SK-N-SH treated with all-trans-retinoic acid at 6 μM for 48 hours (cell line): ENCODE measurements around the gene PARS2.

ENCODE experiments used
- ATAC-seq: fragments of 200-7000 bp; cut with Tn5 transposase; 3 replicates; pipeline ENCODE4 v1.9.1; 2020; ENCODE audit warnings: mild to moderate bottlenecking, moderate library complexity
- ARNTL ChIP-seq: fragments of 450-650 bp; formaldehyde crosslinking; IDR thresholded peaks from 2 replicates; pipeline ENCODE4 v1.5.0; 2020; ENCODE audit warnings: low read depth, mild to moderate bottlenecking, moderate library complexity, borderline replicate concordance
- CSDC2 ChIP-seq: fragments of 250-450 bp; sonication (Bioruptor Pico); IDR thresholded peaks from 2 replicates; pipeline ENCODE4 v1.5.0; 2020; ENCODE audit warnings: mild to moderate bottlenecking, moderate library complexity
- ESRRG ChIP-seq: fragments of 250-450 bp; sonication (Bioruptor Pico); IDR thresholded peaks from 2 replicates; pipeline ENCODE4 v1.6.1; 2021; ENCODE audit warnings: mild to moderate bottlenecking
- GLIS3 ChIP-seq: fragments of 250-450 bp; sonication (Bioruptor Pico); IDR thresholded peaks from 2 replicates; pipeline ENCODE4 v1.5.0; 2020; ENCODE audit warnings: mild to moderate bottlenecking, moderate library complexity
- ISL1 ChIP-seq: fragments of 250-450 bp; sonication (Bioruptor Pico); IDR thresholded peaks from 2 replicates; pipeline ENCODE4 v2.1.2; 2022; ENCODE audit warnings: mild to moderate bottlenecking, moderate library complexity
- OSR1 ChIP-seq: fragments of 250-450 bp; sonication (Bioruptor Pico); IDR thresholded peaks from 2 replicates; pipeline ENCODE4 v1.8.0; 2022; ENCODE audit warnings: moderate library complexity, mild to moderate bottlenecking, inconsistent platforms
- RARB ChIP-seq: fragments of 250-450 bp; sonication (Bioruptor Pico); IDR thresholded peaks from 2 replicates; pipeline ENCODE4 v1.8.0; 2021; ENCODE audit warnings: mild to moderate bottlenecking, moderate library complexity
- SNAI2 ChIP-seq: fragments of 250-450 bp; sonication (Bioruptor Pico); IDR thresholded peaks from 2 replicates; pipeline ENCODE4 v1.5.0; 2020; ENCODE audit warnings: mild to moderate bottlenecking, moderate library complexity
- ZFP3 ChIP-seq: fragments of 250-450 bp; sonication (Bioruptor Pico); IDR thresholded peaks from 2 replicates; pipeline ENCODE4 v1.5.0; 2020; ENCODE audit warnings: mild to moderate bottlenecking, moderate library complexity
- ZFP30 ChIP-seq: fragments of 450-650 bp; formaldehyde crosslinking; IDR thresholded peaks from 2 replicates; pipeline ENCODE4 v1.5.0; 2022; ENCODE audit warnings: mild to moderate bottlenecking, moderate library complexity
- ZNF70 ChIP-seq: fragments of 450-650 bp; formaldehyde crosslinking; IDR thresholded peaks from 2 replicates; pipeline ENCODE4 v1.5.0; 2020; ENCODE audit warnings: mild to moderate bottlenecking, moderate library complexity
- ZNF8 ChIP-seq: fragments of 450-650 bp; formaldehyde crosslinking; IDR thresholded peaks from 2 replicates; pipeline ENCODE4 v1.5.0; 2020; ENCODE audit warnings: mild to moderate bottlenecking, moderate library complexity
- TF ChIP-seq, protein P1 (sequence below): fragments of 250-450 bp; sonication (Bioruptor Pico); IDR thresholded peaks from 2 replicates; pipeline ENCODE4 v1.5.1; 2021; ENCODE audit warnings: mild to moderate bottlenecking, moderate library complexity
- TF ChIP-seq, protein P2 (sequence below): fragments of 250-450 bp; sonication (Bioruptor Pico); IDR thresholded peaks from 2 replicates; pipeline ENCODE4 v1.8.0; 2021; ENCODE audit warnings: low read depth, mild to moderate bottlenecking, moderate library complexity, borderline replicate concordance
- TF ChIP-seq, protein P3 (sequence below): fragments of 250-450 bp; sonication (Bioruptor Pico); IDR thresholded peaks from 2 replicates; pipeline ENCODE4 v1.5.0; 2020; ENCODE audit warnings: mild to moderate bottlenecking, moderate library complexity
- TF ChIP-seq, protein P4 (sequence below): fragments of 250-450 bp; sonication (Bioruptor Pico); IDR thresholded peaks from 2 replicates; pipeline ENCODE4 v1.5.1; 2020; ENCODE audit warnings: low read depth, mild to moderate bottlenecking, moderate library complexity

The PARS2 gene

DNA sequence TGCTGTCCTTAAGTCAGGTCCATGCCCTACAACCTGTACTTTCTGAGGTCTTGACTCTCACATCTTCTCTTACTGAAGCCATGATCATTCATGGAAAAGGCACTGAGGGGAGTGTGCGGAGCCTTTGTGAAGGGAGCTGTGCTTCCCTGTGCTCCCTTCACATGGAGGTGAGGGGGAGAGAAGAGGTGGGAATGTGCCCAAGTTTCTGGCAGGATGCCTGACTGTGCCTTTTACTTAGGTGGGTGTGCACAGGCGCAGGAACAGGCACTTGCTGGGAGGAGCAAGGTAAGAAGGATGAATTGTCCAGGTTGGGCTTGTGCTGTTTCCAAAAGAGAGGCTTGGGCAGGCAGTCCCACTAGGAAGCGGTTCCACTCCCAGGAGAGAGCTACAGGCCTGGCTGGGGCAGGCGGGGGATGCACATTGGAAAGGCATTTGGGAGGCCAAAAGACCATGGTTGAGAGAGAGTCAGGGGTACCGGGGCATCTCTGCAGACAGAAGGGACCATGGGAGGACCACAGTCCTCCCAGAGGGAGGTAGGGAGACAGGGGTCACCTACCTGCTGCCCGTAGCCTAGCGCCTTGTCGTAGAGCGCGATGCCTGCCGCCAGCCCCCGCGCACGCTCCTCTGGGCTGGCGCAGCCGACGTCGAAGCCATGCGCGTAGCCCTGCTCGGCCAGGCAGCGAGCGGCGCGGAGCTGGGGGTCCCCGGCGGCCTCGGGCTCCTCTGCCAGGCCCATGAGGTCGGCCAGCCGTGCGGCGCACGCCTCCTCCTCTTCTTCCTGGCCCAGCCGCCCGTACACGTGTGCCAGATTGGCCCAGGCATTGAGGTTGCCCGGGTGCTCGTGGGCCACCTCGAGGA is 35.9 kb upstream of the PARS2 start:
- ATAC-seq, result no peak
- TF ChIP-seq, protein P1, sequence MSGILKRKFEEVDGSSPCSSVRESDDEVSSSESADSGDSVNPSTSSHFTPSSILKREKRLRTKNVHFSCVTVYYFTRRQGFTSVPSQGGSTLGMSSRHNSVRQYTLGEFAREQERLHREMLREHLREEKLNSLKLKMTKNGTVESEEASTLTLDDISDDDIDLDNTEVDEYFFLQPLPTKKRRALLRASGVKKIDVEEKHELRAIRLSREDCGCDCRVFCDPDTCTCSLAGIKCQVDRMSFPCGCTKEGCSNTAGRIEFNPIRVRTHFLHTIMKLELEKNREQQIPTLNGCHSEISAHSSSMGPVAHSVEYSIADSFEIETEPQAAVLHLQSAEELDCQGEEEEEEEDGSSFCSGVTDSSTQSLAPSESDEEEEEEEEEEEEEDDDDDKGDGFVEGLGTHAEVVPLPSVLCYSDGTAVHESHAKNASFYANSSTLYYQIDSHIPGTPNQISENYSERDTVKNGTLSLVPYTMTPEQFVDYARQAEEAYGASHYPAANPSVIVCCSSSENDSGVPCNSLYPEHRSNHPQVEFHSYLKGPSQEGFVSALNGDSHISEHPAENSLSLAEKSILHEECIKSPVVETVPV (CRISPR knock-in tag), result no peak
- TF ChIP-seq OSR1 (no peak), CSDC2 (no peak), ESRRG (CRISPR knock-in tag) (no peak), ZFP30 (CRISPR knock-in tag) (no peak), RARB (CRISPR knock-in tag) (no peak), ZNF8 (CRISPR knock-in tag) (no peak), SNAI2 (CRISPR knock-in tag) (no peak)
- TF ChIP-seq, protein P2, sequence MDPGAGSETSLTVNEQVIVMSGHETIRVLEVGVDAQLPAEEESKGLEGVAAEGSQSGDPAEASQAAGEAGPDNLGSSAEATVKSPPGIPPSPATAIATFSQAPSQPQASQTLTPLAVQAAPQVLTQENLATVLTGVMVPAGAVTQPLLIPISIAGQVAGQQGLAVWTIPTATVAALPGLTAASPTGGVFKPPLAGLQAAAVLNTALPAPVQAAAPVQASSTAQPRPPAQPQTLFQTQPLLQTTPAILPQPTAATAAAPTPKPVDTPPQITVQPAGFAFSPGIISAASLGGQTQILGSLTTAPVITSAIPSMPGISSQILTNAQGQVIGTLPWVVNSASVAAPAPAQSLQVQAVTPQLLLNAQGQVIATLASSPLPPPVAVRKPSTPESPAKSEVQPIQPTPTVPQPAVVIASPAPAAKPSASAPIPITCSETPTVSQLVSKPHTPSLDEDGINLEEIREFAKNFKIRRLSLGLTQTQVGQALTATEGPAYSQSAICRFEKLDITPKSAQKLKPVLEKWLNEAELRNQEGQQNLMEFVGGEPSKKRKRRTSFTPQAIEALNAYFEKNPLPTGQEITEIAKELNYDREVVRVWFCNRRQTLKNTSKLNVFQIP (CRISPR knock-in tag), result no peak
- TF ChIP-seq, protein P3, sequence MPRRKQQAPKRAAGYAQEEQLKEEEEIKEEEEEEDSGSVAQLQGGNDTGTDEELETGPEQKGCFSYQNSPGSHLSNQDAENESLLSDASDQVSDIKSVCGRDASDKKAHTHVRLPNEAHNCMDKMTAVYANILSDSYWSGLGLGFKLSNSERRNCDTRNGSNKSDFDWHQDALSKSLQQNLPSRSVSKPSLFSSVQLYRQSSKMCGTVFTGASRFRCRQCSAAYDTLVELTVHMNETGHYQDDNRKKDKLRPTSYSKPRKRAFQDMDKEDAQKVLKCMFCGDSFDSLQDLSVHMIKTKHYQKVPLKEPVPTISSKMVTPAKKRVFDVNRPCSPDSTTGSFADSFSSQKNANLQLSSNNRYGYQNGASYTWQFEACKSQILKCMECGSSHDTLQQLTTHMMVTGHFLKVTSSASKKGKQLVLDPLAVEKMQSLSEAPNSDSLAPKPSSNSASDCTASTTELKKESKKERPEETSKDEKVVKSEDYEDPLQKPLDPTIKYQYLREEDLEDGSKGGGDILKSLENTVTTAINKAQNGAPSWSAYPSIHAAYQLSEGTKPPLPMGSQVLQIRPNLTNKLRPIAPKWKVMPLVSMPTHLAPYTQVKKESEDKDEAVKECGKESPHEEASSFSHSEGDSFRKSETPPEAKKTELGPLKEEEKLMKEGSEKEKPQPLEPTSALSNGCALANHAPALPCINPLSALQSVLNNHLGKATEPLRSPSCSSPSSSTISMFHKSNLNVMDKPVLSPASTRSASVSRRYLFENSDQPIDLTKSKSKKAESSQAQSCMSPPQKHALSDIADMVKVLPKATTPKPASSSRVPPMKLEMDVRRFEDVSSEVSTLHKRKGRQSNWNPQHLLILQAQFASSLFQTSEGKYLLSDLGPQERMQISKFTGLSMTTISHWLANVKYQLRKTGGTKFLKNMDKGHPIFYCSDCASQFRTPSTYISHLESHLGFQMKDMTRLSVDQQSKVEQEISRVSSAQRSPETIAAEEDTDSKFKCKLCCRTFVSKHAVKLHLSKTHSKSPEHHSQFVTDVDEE (CRISPR knock-in tag), result no peak

DNA sequence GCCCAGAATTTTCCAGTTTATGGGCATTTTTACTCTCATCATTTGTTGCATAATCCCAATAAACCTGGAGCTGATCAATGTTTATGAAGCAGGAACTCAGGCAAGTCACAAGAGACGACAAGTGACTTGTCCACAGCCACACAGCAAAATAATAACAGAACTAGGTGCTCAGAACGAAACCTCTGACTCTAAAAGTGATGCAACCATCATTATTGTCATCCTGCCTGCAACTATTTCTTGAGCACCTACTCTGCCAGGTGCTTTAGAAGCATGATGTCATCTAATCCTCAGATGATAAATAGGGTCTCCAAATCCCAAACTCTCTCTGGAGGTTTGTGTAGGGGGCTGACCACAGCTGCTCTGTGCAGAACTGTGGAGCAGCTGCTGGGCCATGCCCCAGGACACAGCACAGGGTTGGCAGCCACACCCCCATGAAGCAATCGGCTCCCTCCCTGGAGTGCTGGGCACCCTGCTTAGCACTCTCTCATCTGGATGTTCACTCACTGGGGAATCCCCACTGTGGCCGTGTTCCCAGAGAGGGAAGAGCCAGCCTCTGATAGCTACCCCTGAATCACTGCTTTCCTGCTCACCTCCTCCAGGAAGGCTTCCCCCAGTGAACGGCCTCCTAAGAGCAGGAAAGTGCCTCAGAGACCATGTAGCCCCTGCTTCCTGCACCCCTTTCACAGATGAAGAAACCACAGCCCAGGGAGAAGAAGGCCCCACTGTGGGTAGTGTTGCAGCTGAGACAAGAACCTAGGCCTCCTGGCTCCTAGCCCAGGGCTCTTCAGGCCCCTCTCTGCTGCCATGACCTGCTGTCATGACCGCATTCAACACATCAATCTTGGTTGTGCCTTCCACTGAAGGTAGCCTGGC is 34.7 kb upstream of the PARS2 start:
- TF ChIP-seq ISL1 (CRISPR knock-in tag) (no peak), RARB (CRISPR knock-in tag) (no peak), ZNF70 (no peak), ARNTL (no peak)
- ATAC-seq, result no peak

DNA sequence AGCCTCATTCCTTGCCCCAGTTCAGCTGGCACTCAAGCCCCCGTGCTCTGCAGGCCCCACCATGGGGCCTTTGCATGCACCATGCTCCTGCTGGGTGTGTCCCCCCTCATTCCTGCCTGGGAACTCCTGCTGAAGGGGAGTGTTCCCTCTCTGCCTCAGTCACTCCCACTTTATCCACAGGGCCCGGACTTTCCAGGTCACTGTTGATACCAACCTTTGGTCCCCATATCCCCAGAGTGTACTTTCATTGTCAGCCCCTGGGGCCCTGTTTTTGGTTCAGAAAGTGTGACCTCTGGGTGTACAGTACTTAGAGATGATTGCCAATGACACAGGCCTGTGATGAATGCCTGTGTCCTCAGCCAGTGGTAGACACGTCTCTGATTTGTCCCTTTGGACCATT is 33.9 kb upstream of the PARS2 start:
- no peak for ATAC-seq
- TF ChIP-seq RARB (CRISPR knock-in tag) (no peak), ZFP3 (CRISPR knock-in tag) (no peak), OSR1 (no peak), ISL1 (CRISPR knock-in tag) (no peak), GLIS3 (CRISPR knock-in tag) (no peak)
- TF ChIP-seq, protein P3 (CRISPR knock-in tag), result no peak
- TF ChIP-seq, protein P4, sequence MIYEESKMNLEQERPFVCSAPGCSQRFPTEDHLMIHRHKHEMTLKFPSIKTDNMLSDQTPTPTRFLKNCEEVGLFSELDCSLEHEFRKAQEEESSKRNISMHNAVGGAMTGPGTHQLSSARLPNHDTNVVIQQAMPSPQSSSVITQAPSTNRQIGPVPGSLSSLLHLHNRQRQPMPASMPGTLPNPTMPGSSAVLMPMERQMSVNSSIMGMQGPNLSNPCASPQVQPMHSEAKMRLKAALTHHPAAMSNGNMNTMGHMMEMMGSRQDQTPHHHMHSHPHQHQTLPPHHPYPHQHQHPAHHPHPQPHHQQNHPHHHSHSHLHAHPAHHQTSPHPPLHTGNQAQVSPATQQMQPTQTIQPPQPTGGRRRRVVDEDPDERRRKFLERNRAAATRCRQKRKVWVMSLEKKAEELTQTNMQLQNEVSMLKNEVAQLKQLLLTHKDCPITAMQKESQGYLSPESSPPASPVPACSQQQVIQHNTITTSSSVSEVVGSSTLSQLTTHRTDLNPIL (CRISPR knock-in tag), result no peak
